Body of pancreas (tissue), 4 donors: ENCODE data around the gene TRERF1. TPM values are rescaled to one million over a fixed set of nuclear protein-coding genes. Genes with fewer than 3 reads are reported as not detected.

Experiments used
- ATAC-seq: fragments of 150-250 bp; one replicate; pipeline ENCODE4 v1.9.1; 2016
- DNase-seq, 4 donors: peaks; one replicate each; pipeline ENCODE4 v3.0.0-alpha.2; 2019
- H3K27ac ChIP-seq, 4 donors: fragments of 200-600 bp; sonication (generic); 1 replicate in 3 of 4; 2 replicates in 1 of 4; pipeline versions ENCODE4 v1.5.1 to v1.6.1; 2016 to 2019; ENCODE audit warnings: mild to moderate bottlenecking in 1 of 4, mixed read lengths in 1 of 4, moderate library complexity in 1 of 4
- H3K27me3 ChIP-seq, 2 donors: fragments of 200-600 bp; sonication (generic); one replicate each; pipeline ENCODE4 v1.6.0; 2016; ENCODE audit warnings: mild to moderate bottlenecking in 1 of 2
- H3K36me3 ChIP-seq, 2 donors: fragments of 200-600 bp; sonication (generic); replicated peaks in 1 of 2; 2 replicates each; pipeline ENCODE4 v1.5.1; 2016; ENCODE audit warnings: low read depth in 2 of 2; ENCODE audit not compliant: insufficient read depth in 1 of 2
- H3K4me1 ChIP-seq: fragments of 200-600 bp; sonication (generic); one replicate; pipeline ENCODE4 v1.6.0; 2016
- H3K4me3 ChIP-seq, 2 donors: fragments of 200-600 bp; sonication (generic); 1 replicate in 1 of 2; 2 replicates in 1 of 2; pipeline ENCODE4 v1.5.1; 2016 to 2019
- H3K9me3 ChIP-seq, 3 donors: fragments of 200-600 bp; sonication (generic); 1 replicate in 2 of 3; 2 replicates in 1 of 3; pipeline ENCODE4 v1.5.1; 2016
- POLR2A ChIP-seq, 3 donors: fragments of 450-650 bp; IDR thresholded peaks; one replicate each; pipeline ENCODE4 v1.6.1; 2016; ENCODE audit warnings: antibody characterized with exemption in 3 of 3, mild to moderate bottlenecking in 2 of 3
- WGBS, 2 donors: methylation state at CpG; one replicate each; pipeline ENCODE4 v1.1.5; 2017; 5-methylcytosine and 5-hydroxymethylcytosine counted together
- intact Hi-C: fragments of 100-400 bp; cut with DNase I; formaldehyde crosslinking; loops from one replicate; pipeline ENCODE4 v1.15.1; 2023
- total RNA-seq, 2 donors: library from RNA; depleted of rRNA; stranded (reverse); fragments of >200 nt; gene quantifications; one replicate each; pipeline ENCODE4 v1.1.0, GENCODE V29; 2016
- TF ChIP-seq, protein P1 (sequence below), 7 experiments: fragments of 450-650 bp in 4 of 7; fragments of 200-600 bp in 3 of 7; sonication (generic) in 3 of 7; IDR thresholded peaks; one replicate each; pipeline ENCODE4 v1.5.1; 2016 to 2019; ENCODE audit warnings: antibody characterized with exemption in 7 of 7

The TRERF1 gene
- total RNA-seq, 2 donors from 2014 or later, result 2.3 to 3.4 TPM

- Histone ChIP-seq H3K36me3 (no peaks in the 10 kb centered on the region), H3K27ac (no peak overlapping the region), H3K4me1 (no peaks in the 10 kb centered on the region), H3K9me3 (no peaks in the 10 kb centered on the region), H3K4me3 (no peak overlapping the region), H3K27me3 (no peaks in the 10 kb centered on the region)
- WGBS, 2 donors, result 76 to 80% methylated on average over 8 of the region's 8 CpGs
- DNase-seq (no peak), ATAC-seq (no peak)
- no peak for TF ChIP-seq POLR2A (IDR thresholded peaks at IDR 0.05)
- TF ChIP-seq, protein P1, sequence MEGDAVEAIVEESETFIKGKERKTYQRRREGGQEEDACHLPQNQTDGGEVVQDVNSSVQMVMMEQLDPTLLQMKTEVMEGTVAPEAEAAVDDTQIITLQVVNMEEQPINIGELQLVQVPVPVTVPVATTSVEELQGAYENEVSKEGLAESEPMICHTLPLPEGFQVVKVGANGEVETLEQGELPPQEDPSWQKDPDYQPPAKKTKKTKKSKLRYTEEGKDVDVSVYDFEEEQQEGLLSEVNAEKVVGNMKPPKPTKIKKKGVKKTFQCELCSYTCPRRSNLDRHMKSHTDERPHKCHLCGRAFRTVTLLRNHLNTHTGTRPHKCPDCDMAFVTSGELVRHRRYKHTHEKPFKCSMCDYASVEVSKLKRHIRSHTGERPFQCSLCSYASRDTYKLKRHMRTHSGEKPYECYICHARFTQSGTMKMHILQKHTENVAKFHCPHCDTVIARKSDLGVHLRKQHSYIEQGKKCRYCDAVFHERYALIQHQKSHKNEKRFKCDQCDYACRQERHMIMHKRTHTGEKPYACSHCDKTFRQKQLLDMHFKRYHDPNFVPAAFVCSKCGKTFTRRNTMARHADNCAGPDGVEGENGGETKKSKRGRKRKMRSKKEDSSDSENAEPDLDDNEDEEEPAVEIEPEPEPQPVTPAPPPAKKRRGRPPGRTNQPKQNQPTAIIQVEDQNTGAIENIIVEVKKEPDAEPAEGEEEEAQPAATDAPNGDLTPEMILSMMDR (IDR thresholded peaks at IDR 0.05), result no peak
- intact Hi-C loops, result no loop called here
Measured at GRCh38 chr6:42363926-42364849, 87.5 kb downstream of the TRERF1 start.

DNA sequence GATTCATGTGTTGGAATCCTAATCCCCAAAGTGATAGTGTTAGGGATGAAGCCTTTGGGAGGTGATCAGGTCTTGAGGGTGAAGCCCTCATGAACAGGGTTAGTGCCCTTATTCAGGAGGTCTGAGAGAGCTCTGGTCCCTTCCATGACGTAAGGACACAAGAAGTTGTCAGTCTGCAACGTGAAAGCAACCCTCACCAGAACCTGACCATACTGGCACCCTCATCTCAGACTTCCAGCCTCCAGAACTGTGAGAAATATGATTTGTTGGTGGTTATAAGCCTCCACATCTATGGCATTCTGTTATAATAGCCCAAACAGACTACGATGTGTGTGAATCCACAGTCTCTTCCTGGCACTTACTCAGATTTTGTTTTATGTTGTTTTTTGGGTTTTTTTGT is 90.7 kb downstream of the TRERF1 start:
- Histone ChIP-seq H3K36me3 (no peaks in the 10 kb centered on the region), H3K27ac (no peak overlapping the region), H3K4me1 (no peaks in the 10 kb centered on the region), H3K9me3 (no peaks in the 10 kb centered on the region), H3K27me3 (no peaks in the 10 kb centered on the region), H3K4me3 (no peak overlapping the region)
- no peak for TF ChIP-seq POLR2A (IDR thresholded peaks at IDR 0.05)
- TF ChIP-seq, protein P1 (IDR thresholded peaks at IDR 0.05), result no peak
- DNase-seq (no peak), ATAC-seq (no peak)
- 89 to 98% methylated on average over 3 of the region's 3 CpGs for WGBS, 2 donors
- intact Hi-C loops, result no loop called here

DNA sequence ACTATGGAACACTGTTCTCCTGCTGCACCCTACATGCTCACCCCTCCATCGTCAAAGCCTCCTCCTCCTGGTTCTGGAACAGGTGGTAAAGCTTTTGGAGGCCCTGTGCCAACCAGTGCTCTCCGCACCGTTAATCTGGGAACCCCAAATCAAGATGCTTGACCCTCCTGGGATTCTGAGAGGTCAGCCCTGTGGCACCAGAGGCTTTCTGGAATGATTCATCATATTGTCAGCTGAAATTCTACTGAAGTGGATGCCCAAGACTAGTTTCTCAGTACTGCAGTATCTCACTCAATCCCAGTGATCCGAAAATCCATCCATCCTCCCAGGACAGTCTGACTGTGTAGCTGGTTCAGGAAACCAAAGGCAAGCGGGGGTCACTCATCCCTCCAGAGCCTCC is 92.7 kb downstream of the TRERF1 start:
- TF ChIP-seq POLR2A (IDR thresholded peaks at IDR 0.05), result no peak
- TF ChIP-seq, protein P1 (IDR thresholded peaks at IDR 0.05), result no peak

GRCh38 chr6:42355416-42355815 is 96.3 kb downstream of the TRERF1 start:
- DNase-seq (no peak), ATAC-seq (no peak)
- no peak overlapping the region for H3K27ac ChIP-seq
- WGBS, 2 donors, result 80 to 87% methylated on average over 3 of the region's 3 CpGs
- no peaks in the 10 kb centered on the region for H3K4me1 ChIP-seq
- intact Hi-C loops, result no loop called here
- TF ChIP-seq, protein P1 (IDR thresholded peaks at IDR 0.05), result no peak
- no peak for TF ChIP-seq POLR2A (IDR thresholded peaks at IDR 0.05)
- no peaks in the 10 kb centered on the region for H3K9me3 ChIP-seq
- H3K27me3 ChIP-seq, result no peaks in the 10 kb centered on the region
- no peaks in the 10 kb centered on the region for H3K36me3 ChIP-seq
- H3K4me3 ChIP-seq, result no peak overlapping the region

More for the DNA sequence above, 92.7 kb downstream of the TRERF1 start:
- Histone ChIP-seq H3K36me3 (no peaks in the 10 kb centered on the region), H3K4me1 (no peaks in the 10 kb centered on the region), H3K4me3 (no peak overlapping the region), H3K9me3 (no peaks in the 10 kb centered on the region), H3K27me3 (no peaks in the 10 kb centered on the region), H3K27ac (no peak overlapping the region)
- intact Hi-C loops, result no loop called here
- WGBS, 2 donors, result 90 to 92% methylated on average over 5 of the region's 5 CpGs
- ATAC-seq, result no peak
- no peak for DNase-seq

DNA sequence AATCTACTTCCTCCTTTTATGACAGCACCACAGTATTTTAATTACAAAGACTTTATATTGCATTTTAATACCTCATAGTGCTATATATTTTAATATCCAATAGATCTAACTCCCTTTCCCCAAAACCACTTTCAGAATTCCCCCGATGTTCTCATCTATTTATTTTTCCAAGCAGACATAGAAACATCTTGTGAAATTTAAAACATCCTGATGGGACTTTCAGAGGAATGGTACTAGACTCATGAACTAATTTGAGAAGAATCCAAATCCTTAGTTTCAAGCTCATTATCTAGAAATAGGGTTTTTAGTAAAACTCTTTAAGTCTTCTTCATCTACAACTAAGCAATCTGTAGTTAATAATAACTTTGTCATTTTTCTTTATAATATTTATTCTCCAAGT is 97.0 kb downstream of the TRERF1 start:
- no peak overlapping the region for H3K4me3 ChIP-seq
- no peaks in the 10 kb centered on the region for H3K4me1 ChIP-seq
- H3K9me3 ChIP-seq, result no peaks in the 10 kb centered on the region
- no peaks in the 10 kb centered on the region for H3K36me3 ChIP-seq
- TF ChIP-seq, protein P1 (IDR thresholded peaks at IDR 0.05), result no peak
- TF ChIP-seq POLR2A (IDR thresholded peaks at IDR 0.05), result no peak
- H3K27me3 ChIP-seq, result no peaks in the 10 kb centered on the region
- 72 to 89% methylated on average over 1 of the region's 1 CpG for WGBS, 2 donors
- no peak for ATAC-seq
- no peak overlapping the region for H3K27ac ChIP-seq
- DNase-seq, result no peak
- intact Hi-C loops, result no loop called here
